ENCODE results near the gene UVRAG.

Gene UVRAG

GRCh38 chr11:75899806-75900205 lies 84.8 kb downstream of the UVRAG start:
- H3K27ac ChIP-seq = no peak overlapping the region
- TF ChIP-seq, protein P1, sequence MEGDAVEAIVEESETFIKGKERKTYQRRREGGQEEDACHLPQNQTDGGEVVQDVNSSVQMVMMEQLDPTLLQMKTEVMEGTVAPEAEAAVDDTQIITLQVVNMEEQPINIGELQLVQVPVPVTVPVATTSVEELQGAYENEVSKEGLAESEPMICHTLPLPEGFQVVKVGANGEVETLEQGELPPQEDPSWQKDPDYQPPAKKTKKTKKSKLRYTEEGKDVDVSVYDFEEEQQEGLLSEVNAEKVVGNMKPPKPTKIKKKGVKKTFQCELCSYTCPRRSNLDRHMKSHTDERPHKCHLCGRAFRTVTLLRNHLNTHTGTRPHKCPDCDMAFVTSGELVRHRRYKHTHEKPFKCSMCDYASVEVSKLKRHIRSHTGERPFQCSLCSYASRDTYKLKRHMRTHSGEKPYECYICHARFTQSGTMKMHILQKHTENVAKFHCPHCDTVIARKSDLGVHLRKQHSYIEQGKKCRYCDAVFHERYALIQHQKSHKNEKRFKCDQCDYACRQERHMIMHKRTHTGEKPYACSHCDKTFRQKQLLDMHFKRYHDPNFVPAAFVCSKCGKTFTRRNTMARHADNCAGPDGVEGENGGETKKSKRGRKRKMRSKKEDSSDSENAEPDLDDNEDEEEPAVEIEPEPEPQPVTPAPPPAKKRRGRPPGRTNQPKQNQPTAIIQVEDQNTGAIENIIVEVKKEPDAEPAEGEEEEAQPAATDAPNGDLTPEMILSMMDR (conservative IDR thresholded peaks at IDR 0.05) = no peak

GRCh38 chr11:75900848-75901247 lies 85.8 kb downstream of the UVRAG start:
- TF ChIP-seq, protein P1 (conservative IDR thresholded peaks at IDR 0.05) = no peak
- no peak overlapping the region for H3K27ac ChIP-seq

- H3K27ac ChIP-seq = no peak overlapping the region
Measured at GRCh38 chr11:75902631-75903030, 87.6 kb downstream of the UVRAG start.

DNA sequence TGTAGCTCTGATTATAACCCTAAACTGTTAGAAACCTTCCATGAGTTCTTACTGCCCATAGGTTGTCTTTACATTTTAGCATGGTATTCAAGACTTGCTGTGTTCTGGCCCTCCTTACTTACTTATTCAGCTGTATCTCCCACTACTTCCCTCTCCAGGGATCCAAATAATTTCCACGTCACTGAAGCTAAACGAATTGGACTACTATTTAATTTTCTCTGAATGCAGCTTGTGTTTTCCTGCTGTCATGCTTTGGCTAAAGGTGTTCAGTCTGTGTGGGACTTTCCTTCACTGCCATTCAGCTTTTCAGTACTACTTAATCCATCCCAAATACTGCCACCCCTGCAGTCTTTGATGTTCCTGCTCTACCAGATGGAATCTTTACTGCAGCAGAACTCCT lies 88.3 kb downstream of the UVRAG start:
- no peak overlapping the region for H3K27ac ChIP-seq
- TF ChIP-seq, protein P1 (conservative IDR thresholded peaks at IDR 0.05) = no peak

More at GRCh38 chr11:75902631-75903030, 87.6 kb downstream of the UVRAG start:
- TF ChIP-seq, protein P1 (conservative IDR thresholded peaks at IDR 0.05) = no peak

GRCh38 chr11:75905434-75905833 lies 90.4 kb downstream of the UVRAG start:
- TF ChIP-seq, protein P1 (conservative IDR thresholded peaks at IDR 0.05) = no peak
- H3K27ac ChIP-seq = no peak overlapping the region

DNA sequence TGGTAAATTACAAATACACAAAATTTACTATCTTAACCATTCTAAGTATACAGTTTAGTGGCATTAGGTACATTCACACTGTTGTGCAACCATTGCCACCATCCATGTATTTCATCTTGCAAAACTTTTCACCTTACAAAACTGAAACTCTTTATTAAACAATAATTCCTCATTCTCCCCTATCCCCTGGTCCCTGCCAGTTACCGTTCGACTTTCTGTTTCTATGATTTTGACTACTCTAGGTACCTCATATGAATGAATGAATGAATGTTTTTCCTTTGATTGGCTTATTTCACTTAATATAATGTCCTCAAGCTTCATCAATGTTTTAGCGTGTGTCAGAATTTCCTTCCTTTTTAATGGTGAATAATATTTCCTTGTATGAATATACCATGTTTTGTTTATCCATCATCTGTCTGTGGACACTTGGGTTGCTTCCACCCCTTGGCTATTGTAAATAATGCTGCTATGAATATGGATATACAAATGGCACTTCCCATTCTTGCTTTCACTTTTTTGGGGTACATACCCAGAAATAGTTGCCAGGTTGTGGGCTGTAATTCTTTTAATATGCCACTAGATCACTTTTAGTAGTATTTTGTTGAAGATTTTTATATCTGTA lies 93.0 kb downstream of the UVRAG start:
- TF ChIP-seq, protein P1 (conservative IDR thresholded peaks at IDR 0.05) = no peak
- H3K27ac ChIP-seq = no peak overlapping the region

- no peak overlapping the region for H3K27ac ChIP-seq
- TF ChIP-seq, protein P1 (conservative IDR thresholded peaks at IDR 0.05) = no peak
Measured at GRCh38 chr11:75910426-75911145, 95.6 kb downstream of the UVRAG start.

Data from VCaP (cell line).